H7 (cell line): ENCODE measurements around the gene MEGF6. TPM values are rescaled to one million over a fixed set of nuclear protein-coding genes. Genes with fewer than 3 reads are reported as not detected.
A peak's percentile ranks its signal among the peaks of the same experiment; 100 is the strongest.

Source experiments
- DNase-seq: peaks from one replicate; pipeline ENCODE4 v3.0.0; 2012
- H3K27me3 ChIP-seq: 2 replicates; pipeline ENCODE4 v1.6.0; 2011; ENCODE audit warnings: mild to moderate bottlenecking, low read length; ENCODE audit not compliant: control insufficient read depth, insufficient read depth
- H3K36me3 ChIP-seq: replicated peaks from 2 replicates; pipeline ENCODE4 v1.5.1; 2011; ENCODE audit warnings: low read length; ENCODE audit not compliant: control insufficient read depth, insufficient read depth
- H3K4me3 ChIP-seq: 2 replicates; pipeline ENCODE4 v1.5.1; 2011; ENCODE audit warnings: low read depth, mild to moderate bottlenecking, control low read depth, low read length, moderate library complexity; ENCODE audit not compliant: insufficient read depth
- total RNA-seq: library from RNA; depleted of rRNA; stranded (reverse); fragments of >200 nt; shearing (Covaris generic); gene quantifications from 2 replicates; pipeline ENCODE4 v1.2.3, GENCODE V29; 2014

The MEGF6 gene
- total RNA-seq, 1 experiment from 2014 or later = 27.1 TPM

GRCh38 chr1:3638676-3639075 lies 27.4 kb upstream of the MEGF6 start:
- H3K27me3 ChIP-seq = no peaks in the 10 kb centered on the region
- peaks cover 11% of the 10 kb centered on the region for H3K36me3 ChIP-seq
- DNase-seq = no peak

DNA sequence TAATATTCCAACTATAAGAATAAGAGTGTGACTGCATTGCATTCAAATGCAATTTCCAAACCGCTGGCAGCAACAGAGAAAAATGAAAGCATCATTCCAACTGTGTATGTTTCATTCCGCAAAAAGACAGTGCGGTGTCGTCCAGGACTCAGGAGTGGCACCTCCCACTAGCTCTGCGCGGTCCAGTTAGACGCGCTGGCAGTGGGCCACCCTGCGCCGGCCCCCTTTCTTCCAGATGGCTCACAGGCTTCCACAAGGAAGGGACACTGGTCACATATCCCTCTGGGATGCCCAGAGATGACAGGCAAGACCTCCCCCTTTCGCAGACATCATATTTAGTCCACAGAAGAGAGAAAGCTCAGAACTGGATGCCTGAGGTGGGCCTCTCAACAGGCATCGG lies 26.7 kb upstream of the MEGF6 start:
- no peaks in the 10 kb centered on the region for H3K27me3 ChIP-seq
- no peak overlapping the region for H3K4me3 ChIP-seq

More at GRCh38 chr1:3638676-3639075, 27.4 kb upstream of the MEGF6 start:
- H3K4me3 ChIP-seq = no peak overlapping the region

DNA sequence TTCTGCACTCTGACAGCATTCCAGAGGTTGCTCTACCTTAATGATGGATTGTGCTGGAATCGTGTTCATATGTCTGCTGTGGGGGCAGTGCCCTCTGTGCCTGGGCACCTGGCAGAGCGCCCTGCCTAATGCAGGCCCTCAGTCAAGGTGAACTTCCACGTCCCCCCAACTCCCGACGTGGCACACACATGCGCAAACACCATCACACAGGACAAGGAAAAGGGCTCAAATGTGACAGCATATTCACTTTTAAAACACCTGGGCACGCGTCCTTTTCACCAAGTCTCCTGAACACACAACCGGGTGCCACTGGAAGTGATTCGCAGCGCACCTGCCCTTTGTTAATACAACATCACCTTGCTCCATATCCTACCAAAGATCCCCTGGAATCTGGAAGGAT lies 25.2 kb upstream of the MEGF6 start:
- H3K4me3 ChIP-seq = no peak overlapping the region
- DNase-seq = no peak
- H3K36me3 ChIP-seq = peaks cover 11% of the 10 kb centered on the region
- H3K27me3 ChIP-seq = no peaks in the 10 kb centered on the region

More for the DNA sequence above, 26.7 kb upstream of the MEGF6 start:
- peaks cover 11% of the 10 kb centered on the region for H3K36me3 ChIP-seq
- DNase-seq = no peak

DNA sequence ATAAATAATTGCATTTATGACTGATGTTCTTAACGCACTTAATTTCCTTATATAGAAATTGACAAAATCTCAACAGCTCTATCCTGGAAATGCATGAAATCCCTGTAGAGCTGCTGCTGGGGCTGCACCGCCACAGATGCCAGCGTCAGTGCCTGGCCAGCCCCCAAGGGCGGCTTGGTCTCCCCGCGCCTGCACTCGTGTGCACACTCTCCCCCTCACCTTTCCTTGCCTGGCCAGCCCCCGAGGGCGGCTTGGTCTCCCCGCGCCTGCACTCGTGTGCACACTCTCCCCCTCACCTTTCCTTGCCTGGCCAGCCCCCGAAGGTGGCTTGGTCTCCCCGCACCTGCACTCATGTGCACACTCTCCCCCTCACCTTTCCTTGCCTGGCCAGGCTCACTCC lies 24.8 kb upstream of the MEGF6 start:
- H3K4me3 ChIP-seq = no peak overlapping the region
- H3K27me3 ChIP-seq = no peaks in the 10 kb centered on the region
- peaks cover 11% of the 10 kb centered on the region for H3K36me3 ChIP-seq
- no peak for DNase-seq

DNA sequence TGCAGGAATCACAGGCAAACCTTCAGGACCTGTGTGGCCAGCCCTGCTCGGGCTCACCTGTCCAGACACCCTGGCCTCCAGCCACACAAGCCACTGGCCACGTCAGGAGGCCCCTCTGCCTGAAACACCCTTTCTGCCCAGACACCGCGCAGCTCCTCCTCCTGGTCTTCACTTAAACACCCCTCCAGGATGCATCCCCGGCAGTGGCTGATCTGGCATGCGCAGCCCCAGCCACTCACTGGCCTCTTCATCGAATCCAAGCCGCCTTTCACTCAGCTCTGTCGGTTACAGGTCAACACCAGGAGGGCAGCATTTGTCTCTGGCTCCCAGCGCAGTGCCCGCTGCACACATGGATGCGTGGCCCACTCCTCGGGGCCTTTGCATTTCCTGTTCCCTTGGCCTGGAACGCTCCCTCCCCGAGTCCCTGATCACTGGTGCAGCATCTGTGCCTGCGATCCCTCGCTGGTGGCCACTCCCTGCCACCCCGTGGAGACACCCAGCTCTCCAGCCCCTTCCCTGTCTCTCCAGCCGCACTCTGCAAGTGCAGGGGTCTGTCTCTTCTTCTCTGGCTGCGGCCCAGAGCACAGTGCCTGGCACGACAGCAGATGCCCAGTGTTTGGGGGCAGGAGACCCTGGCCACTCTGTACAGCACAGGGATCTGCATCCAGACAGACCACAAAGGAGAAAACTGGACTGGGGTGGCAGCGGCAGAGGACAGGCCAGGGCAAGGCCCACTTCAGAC lies 22.9 kb upstream of the MEGF6 start:
- H3K27me3 ChIP-seq = no peaks in the 10 kb centered on the region
- H3K36me3 ChIP-seq = peaks cover 11% of the 10 kb centered on the region
- DNase-seq = no peak
- H3K4me3 ChIP-seq = no peak overlapping the region

DNA sequence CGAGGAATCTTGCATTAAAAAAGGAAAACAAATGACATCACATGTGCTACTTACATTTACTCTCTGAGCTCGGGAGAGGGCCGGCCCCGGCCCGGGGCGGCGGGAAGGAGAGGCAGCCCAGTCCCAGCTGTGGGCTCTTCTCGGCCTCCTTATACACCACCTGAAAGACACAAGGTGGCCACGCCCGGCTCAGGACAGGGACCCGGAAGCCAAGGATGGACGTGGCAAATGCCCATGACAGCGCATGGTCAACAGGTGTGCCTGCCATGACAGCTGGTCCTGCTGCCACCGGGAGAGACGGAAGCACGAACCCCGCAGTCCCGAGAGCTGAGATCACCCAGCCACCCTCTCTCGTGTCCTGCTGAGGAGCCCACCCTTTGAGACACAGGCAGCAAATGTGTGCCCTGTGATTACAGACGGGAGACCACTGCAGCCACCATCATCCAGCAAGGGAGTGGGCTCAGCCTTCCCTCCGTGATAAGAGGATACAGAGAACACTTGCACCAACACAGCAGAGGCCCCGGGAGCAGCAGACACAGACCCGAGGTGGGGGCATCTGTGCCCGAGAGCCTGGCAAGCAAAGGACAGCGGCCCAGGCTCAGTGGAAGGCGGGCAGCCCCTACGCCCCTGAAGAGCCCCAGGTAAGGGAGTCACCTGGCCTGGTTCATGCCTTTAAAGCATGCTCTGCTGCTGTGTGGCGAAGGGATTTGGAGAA lies 22.2 kb upstream of the MEGF6 start:
- Histone ChIP-seq H3K27me3 (no peaks in the 10 kb centered on the region), H3K36me3 (peaks cover 11% of the 10 kb centered on the region), H3K4me3 (no peak overlapping the region)
- DNase-seq = no peak

- Histone ChIP-seq H3K4me3 (no peak overlapping the region), H3K27me3 (no peaks in the 10 kb centered on the region), H3K36me3 (peaks cover 10% of the 10 kb centered on the region)
- DNase-seq = no peak
Measured at GRCh38 chr1:3632716-3633343, 21.5 kb upstream of the MEGF6 start.

GRCh38 chr1:3632298-3632697 lies 21.0 kb upstream of the MEGF6 start:
- Histone ChIP-seq H3K4me3 (no peak overlapping the region), H3K36me3 (peaks cover 10% of the 10 kb centered on the region), H3K27me3 (no peaks in the 10 kb centered on the region)
- DNase-seq = no peak

GRCh38 chr1:3631320-3632260 lies 20.3 kb upstream of the MEGF6 start:
- peak; percentile 85 for DNase-seq
- H3K4me3 ChIP-seq = no peak overlapping the region

GRCh38 chr1:3630914-3631313 lies 19.6 kb upstream of the MEGF6 start:
- H3K4me3 ChIP-seq = no peak overlapping the region
- H3K36me3 ChIP-seq = peaks cover 7% of the 10 kb centered on the region
- no peak for DNase-seq
- H3K27me3 ChIP-seq = no peaks in the 10 kb centered on the region

More at GRCh38 chr1:3631320-3632260, 20.3 kb upstream of the MEGF6 start:
- Histone ChIP-seq H3K36me3 (peaks cover 9% of the 10 kb centered on the region), H3K27me3 (no peaks in the 10 kb centered on the region)

GRCh38 chr1:3630161-3630611 lies 18.9 kb upstream of the MEGF6 start:
- H3K4me3 ChIP-seq = no peak overlapping the region
- no peaks in the 10 kb centered on the region for H3K27me3 ChIP-seq
- peaks cover 6% of the 10 kb centered on the region for H3K36me3 ChIP-seq
- DNase-seq = no peak

- H3K27me3 ChIP-seq = no peaks in the 10 kb centered on the region
- peaks cover 4% of the 10 kb centered on the region for H3K36me3 ChIP-seq
- no peak for DNase-seq
- H3K4me3 ChIP-seq = no peak overlapping the region
Measured at GRCh38 chr1:3629561-3630160, 18.4 kb upstream of the MEGF6 start.

GRCh38 chr1:3628445-3628844 lies 17.1 kb upstream of the MEGF6 start:
- Histone ChIP-seq H3K4me3 (no peak overlapping the region), H3K27me3 (peaks cover under 1% of the 10 kb centered on the region; the same call in 1 of the 2 replicates), H3K36me3 (peaks cover 1% of the 10 kb centered on the region)
- no peak for DNase-seq
